Epithelial cell of proximal tubule (primary cell): ENCODE measurements around the gene ZIM2. TPM values are rescaled to one million over a fixed set of nuclear protein-coding genes. Genes with fewer than 3 reads are reported as not detected.
A peak's percentile ranks its signal among the peaks of the same experiment; 100 is the strongest.
"Not testable (repeated sequence)": the region's sequence is repeated elsewhere in the genome, so short reads cannot be mapped to it uniquely, and the experiment has no call there.

Experiments used
- DNase-seq: peaks from one replicate; pipeline ENCODE4 v3.0.0-alpha.2; 2011; ENCODE audit warnings: low read depth
- H3K4me3 ChIP-seq: 2 replicates; pipeline ENCODE4 v1.5.1; 2011; ENCODE audit warnings: low read depth, mild to moderate bottlenecking, low read length
- total RNA-seq: library from RNA; depleted of rRNA; stranded (reverse); fragments of >200 nt; gene quantifications from 2 replicates; pipeline ENCODE4 v1.2.3, GENCODE V29; 2015
- TF ChIP-seq, protein P1 (sequence below): conservative IDR thresholded peaks from 2 replicates; pipeline ENCODE4 v1.5.1; 2012; ENCODE audit warnings: low read depth, mild to moderate bottlenecking, low read length

The ZIM2 gene
- total RNA-seq, 1 donor from 2014 or later, result not detected

DNA sequence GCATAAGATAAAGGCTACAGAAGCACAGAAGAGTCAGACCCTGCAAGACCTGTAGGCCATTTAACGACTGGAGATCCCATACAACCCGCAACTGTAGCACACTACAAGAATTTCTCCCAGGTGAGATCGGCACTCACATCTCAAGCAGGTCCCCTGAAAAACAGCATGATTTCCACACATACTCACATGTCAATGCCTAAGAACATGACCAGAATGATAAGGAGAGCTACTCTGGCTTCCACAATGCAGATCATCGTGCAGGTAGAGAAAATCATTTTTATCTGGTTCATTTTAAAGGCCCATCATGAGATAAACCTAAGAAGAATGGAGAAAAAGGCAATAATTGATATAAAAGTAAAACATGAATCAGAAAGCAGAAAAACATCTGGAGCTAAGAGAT, 17.5 kb upstream of the ZIM2 start:
- H3K4me3 ChIP-seq, result no peak overlapping the region
- DNase-seq, result no peak
- TF ChIP-seq, protein P1, sequence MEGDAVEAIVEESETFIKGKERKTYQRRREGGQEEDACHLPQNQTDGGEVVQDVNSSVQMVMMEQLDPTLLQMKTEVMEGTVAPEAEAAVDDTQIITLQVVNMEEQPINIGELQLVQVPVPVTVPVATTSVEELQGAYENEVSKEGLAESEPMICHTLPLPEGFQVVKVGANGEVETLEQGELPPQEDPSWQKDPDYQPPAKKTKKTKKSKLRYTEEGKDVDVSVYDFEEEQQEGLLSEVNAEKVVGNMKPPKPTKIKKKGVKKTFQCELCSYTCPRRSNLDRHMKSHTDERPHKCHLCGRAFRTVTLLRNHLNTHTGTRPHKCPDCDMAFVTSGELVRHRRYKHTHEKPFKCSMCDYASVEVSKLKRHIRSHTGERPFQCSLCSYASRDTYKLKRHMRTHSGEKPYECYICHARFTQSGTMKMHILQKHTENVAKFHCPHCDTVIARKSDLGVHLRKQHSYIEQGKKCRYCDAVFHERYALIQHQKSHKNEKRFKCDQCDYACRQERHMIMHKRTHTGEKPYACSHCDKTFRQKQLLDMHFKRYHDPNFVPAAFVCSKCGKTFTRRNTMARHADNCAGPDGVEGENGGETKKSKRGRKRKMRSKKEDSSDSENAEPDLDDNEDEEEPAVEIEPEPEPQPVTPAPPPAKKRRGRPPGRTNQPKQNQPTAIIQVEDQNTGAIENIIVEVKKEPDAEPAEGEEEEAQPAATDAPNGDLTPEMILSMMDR, result no peak

DNA sequence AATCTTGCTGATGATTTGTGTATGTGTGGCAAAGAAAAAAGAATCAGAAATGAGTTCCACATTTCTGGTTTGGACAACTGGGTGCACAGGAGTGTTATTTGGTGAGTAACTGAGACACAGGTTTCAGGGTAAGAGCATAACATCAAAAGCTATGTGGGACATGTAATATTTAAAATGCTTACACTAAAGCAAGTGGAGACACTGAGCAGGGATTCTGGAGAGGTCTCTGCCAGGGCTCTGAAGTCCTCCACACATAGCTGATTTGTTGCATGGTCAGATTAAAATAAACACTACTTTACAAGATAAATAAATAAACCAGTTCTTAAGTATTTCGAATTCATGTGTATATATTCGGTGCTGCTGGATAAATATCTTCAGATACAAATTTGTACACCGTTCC, 16.3 kb upstream of the ZIM2 start:
- DNase-seq, result no peak
- TF ChIP-seq, protein P1, result no peak
- H3K4me3 ChIP-seq, result no peak overlapping the region

DNA sequence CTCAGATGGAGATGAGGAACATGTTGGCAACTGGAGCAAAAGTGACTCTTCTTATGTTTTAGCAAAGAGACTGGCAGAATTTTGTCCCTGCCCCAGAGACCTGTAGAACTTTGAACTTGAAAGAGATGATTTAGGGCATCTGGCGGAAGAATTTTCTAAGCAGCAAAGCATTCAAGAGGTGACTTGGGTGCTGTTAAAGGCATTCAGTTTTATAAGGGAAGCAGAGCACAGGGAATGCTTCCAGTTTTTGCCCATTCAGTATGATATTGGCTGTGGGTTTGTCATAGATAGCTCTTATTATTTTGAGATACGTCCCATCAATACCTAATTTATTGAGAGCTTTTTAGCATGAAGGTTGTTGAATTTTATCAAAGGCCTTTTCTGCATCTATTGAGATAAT, 11.8 kb upstream of the ZIM2 start:
- not testable (repeated sequence) for H3K4me3 ChIP-seq, DNase-seq

DNA sequence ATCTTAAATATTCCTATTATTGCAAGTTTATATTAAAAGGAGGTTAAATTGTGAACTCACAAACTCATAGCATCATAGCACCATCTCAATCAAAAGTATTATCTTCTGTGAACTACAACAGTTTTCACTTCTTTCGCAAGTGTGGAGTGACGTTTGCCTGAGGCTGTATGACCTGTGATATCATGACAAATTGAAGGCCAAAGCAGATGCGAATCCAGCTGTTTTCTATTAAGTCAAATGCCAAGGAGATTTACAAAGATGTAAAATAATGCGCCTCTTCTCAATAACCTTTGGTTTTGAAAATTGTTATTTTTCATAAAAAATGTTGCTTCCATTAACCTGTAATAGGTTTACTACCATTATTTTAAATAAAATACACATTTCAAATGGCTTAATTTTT, 7.6 kb upstream of the ZIM2 start:
- TF ChIP-seq, protein P1, result no peak
- DNase-seq, result no peak
- H3K4me3 ChIP-seq, result no peak overlapping the region

DNA sequence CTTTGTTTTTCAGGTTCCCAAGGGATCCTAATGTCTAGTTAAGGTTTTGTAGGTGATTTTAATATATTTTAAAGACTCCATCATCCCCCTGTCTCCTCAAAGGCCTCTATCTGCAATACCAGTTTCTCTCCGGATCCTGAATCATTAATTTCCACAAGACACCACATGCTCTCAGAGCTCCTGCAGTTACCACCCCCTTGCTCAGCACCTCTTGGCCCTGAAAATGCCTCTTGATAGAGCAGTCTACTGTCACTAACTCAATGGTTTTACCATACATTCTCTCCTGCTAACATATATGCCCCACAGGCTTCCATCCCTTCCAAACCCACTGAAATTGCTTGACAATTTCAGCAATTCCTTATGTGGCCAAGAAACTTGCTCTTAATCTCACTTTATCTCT, 1.9 kb upstream of the ZIM2 start:
- no peak overlapping the region for H3K4me3 ChIP-seq
- no peak for DNase-seq
- TF ChIP-seq, protein P1, result no peak

DNA sequence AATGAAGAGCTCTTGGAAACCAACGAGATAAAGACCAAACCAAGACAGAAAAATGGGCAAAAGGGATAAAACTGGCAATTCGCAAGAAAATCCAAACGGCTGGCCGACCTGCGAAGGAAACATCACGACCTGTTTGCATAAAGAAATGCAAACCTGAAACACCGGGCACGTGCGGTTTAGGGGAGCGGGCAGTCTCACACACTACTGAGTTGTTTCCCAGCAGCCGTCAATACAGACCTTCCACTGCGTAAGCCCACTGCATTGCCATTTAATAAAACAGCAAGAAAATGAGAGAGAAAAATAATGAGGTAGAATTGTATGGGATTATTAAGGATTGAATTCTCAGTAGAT, 642 bp upstream of the ZIM2 start:
- TF ChIP-seq, protein P1, result no peak
- H3K4me3 ChIP-seq, result no peak overlapping the region
- no peak for DNase-seq

DNA sequence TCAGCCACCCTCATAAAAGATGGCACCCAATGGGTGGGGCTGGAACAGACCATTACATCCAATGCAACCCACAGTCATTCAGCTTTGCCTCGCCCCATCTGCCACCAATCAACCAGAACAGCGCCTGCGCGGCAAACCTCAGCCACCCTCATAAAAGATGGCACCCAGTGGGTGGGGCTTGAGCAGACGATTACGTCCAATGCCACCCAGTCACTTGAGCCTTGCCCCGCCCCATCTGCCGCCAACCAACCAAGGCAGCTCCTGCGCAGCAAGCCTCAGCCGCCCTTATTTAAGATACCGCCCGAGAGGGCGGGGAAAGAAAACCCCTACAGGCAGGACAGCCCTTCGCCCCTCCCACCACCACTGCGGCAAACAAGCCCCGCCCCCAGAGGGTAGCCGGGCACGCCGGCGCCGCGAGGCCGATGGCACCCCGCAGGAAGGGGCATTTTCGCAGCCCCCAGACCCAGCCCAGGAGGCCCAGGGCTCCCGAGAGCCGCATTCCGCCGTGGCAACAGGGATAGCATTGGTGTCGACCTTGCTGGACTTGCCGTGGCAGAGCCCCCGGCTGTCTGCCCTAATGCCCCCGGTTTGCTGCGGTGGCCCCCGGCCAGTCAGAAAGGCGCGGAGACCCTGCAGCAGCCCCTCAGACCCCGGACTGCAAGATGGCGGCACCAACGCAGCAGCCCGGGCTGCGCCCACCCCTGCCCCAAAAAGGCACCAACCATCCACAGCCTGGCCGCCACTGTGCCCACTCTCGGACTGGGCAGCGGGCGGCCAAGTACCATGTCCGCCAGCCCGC, 675 bp downstream of the ZIM2 start:
- no peak for DNase-seq
- TF ChIP-seq, protein P1, result no peak
- peak overlapping the region; percentile 44 for H3K4me3 ChIP-seq
